ENCODE results near the gene NODAL. TPM values are rescaled to one million over a fixed set of nuclear protein-coding genes. Genes with fewer than 3 reads are reported as not detected.
A peak's percentile ranks its signal among the peaks of the same experiment; 100 is the strongest.

The NODAL gene
- total and polyA plus RNA-seq, 3 experiments from 2014 or later, result 0.43 TPM; not detected in 2

- ChIA-PET POLR2A (no interaction called here), CTCF (interaction anchor here (1.0 to 1.8 kb wide), 3 partner anchors 81 to 299 kb away, joined by 3 to 6 read pairs (median 3); no protein-coding TSS in a partner anchor)
- Mint-ChIP-seq H3K27ac (peak overlapping the region in 1 of 8 donors; percentile 35), H3K4me1 (peaks cover 0 to 8% (median 0%) of the 10 kb centered on the region in 3 donors), H3K4me3 (peak overlapping the region in 2 of 7 donors; percentile 28 to 65), H3K36me3 (no peaks in the 10 kb centered on the region), H3K27me3 (peaks cover 36 to 56% of the 10 kb centered on the region in 2 donors), H3K9me3 (no peaks in the 10 kb centered on the region)
- no peak overlapping the region for H3K27ac ChIP-seq (ENCODE audit: low read depth, low read length)
- peaks cover 11% of the 10 kb centered on the region for H3K27me3 ChIP-seq (ENCODE audit: insufficient read depth, low read length, poor library complexity, severe bottlenecking)
- no peak for DNase-seq
- no peaks in the 10 kb centered on the region for H3K36me3 ChIP-seq (ENCODE audit: insufficient read depth, low read length)
- H3K4me1 ChIP-seq (ENCODE audit: insufficient read depth, low read length), result no peaks in the 10 kb centered on the region
- H3K4me3 ChIP-seq (ENCODE audit: low read length), result no peak overlapping the region
- no peaks in the 10 kb centered on the region for H3K9me3 ChIP-seq (ENCODE audit: low read length)
These were observed 18.5 kb upstream of the NODAL start for GRCh38 chr10:70459774-70460490.

GRCh38 chr10:70459061-70459773, 17.7 kb upstream of the NODAL start:
- Mint-ChIP-seq H3K4me1 (peaks cover 0 to 8% (median 0%) of the 10 kb centered on the region in 3 donors), H3K4me3 (no peak overlapping the region)
- POLR2A ChIA-PET, result no interaction called here

GRCh38 chr10:70458329-70459060, 17.0 kb upstream of the NODAL start:
- no peaks in the 10 kb centered on the region for H3K9me3 Mint-ChIP-seq
- no peak overlapping the region for H3K27ac Mint-ChIP-seq
- no peaks in the 10 kb centered on the region for H3K9me3 ChIP-seq (ENCODE audit: low read length)
- no peaks in the 10 kb centered on the region for H3K36me3 Mint-ChIP-seq
- H3K4me1 ChIP-seq (ENCODE audit: insufficient read depth, low read length), result no peaks in the 10 kb centered on the region
- no peaks in the 10 kb centered on the region for H3K36me3 ChIP-seq (ENCODE audit: insufficient read depth, low read length)
- H3K4me3 Mint-ChIP-seq, result peak overlapping the region in 2 of 7 donors; percentile 29 to 41
- no peak overlapping the region for H3K27ac ChIP-seq (ENCODE audit: low read depth, low read length)
- ChIA-PET POLR2A (no interaction called here), CTCF (interaction anchor here (1.4 kb wide), 1 partner anchor 300 kb away, joined by 3 read pairs; no protein-coding TSS in a partner anchor)
- no peak overlapping the region for H3K4me3 ChIP-seq (ENCODE audit: low read length)
- H3K4me1 Mint-ChIP-seq, result peaks cover 0 to 8% (median 0%) of the 10 kb centered on the region in 3 donors
- H3K27me3 Mint-ChIP-seq, result peaks cover 36 to 59% of the 10 kb centered on the region in 2 donors
- no peak for DNase-seq
- H3K27me3 ChIP-seq (ENCODE audit: insufficient read depth, low read length, poor library complexity, severe bottlenecking), result peaks cover 11% of the 10 kb centered on the region

More at GRCh38 chr10:70459061-70459773, 17.7 kb upstream of the NODAL start:
- H3K9me3 ChIP-seq (ENCODE audit: low read length), result no peaks in the 10 kb centered on the region
- no peak overlapping the region for H3K27ac ChIP-seq (ENCODE audit: low read depth, low read length)
- DNase-seq, result no peak
- H3K27me3 ChIP-seq (ENCODE audit: insufficient read depth, low read length, poor library complexity, severe bottlenecking), result peaks cover 11% of the 10 kb centered on the region
- CTCF ChIA-PET, result interaction anchor here (1.0 to 1.4 kb wide), 2 partner anchors 90 to 299 kb away, joined by 3 read pairs; no protein-coding TSS in a partner anchor
- Mint-ChIP-seq H3K9me3 (no peaks in the 10 kb centered on the region), H3K36me3 (no peaks in the 10 kb centered on the region), H3K27ac (no peak overlapping the region), H3K27me3 (peaks cover 36 to 56% of the 10 kb centered on the region in 2 donors)
- no peaks in the 10 kb centered on the region for H3K4me1 ChIP-seq (ENCODE audit: insufficient read depth, low read length)
- H3K4me3 ChIP-seq (ENCODE audit: low read length), result no peak overlapping the region
- H3K36me3 ChIP-seq (ENCODE audit: insufficient read depth, low read length), result no peaks in the 10 kb centered on the region

GRCh38 chr10:70457759-70458305, 16.4 kb upstream of the NODAL start:
- Histone ChIP-seq H3K27me3 (ENCODE audit: insufficient read depth, low read length, poor library complexity, severe bottlenecking) (peaks cover 11% of the 10 kb centered on the region), H3K9me3 (ENCODE audit: low read length) (no peaks in the 10 kb centered on the region), H3K4me1 (ENCODE audit: insufficient read depth, low read length) (no peaks in the 10 kb centered on the region), H3K4me3 (ENCODE audit: low read length) (no peak overlapping the region), H3K36me3 (ENCODE audit: insufficient read depth, low read length) (no peaks in the 10 kb centered on the region), H3K27ac (ENCODE audit: low read depth, low read length) (no peak overlapping the region)
- ChIA-PET CTCF (no interaction called here), POLR2A (no interaction called here)
- H3K4me1 Mint-ChIP-seq, result peaks cover 0 to 8% (median 0%) of the 10 kb centered on the region in 3 donors
- H3K9me3 Mint-ChIP-seq, result no peaks in the 10 kb centered on the region
- no peak overlapping the region for H3K4me3 Mint-ChIP-seq
- no peak for DNase-seq
- H3K36me3 Mint-ChIP-seq, result no peaks in the 10 kb centered on the region
- no peak overlapping the region for H3K27ac Mint-ChIP-seq
- H3K27me3 Mint-ChIP-seq, result peaks cover 36 to 60% of the 10 kb centered on the region in 2 donors

- ChIA-PET POLR2A (no interaction called here), CTCF (no interaction called here)
- H3K27me3 Mint-ChIP-seq, result peaks cover 35 to 51% of the 10 kb centered on the region in 2 donors
- Histone ChIP-seq H3K27me3 (ENCODE audit: insufficient read depth, low read length, poor library complexity, severe bottlenecking) (peaks cover 11% of the 10 kb centered on the region), H3K27ac (ENCODE audit: low read depth, low read length) (no peak overlapping the region), H3K4me1 (ENCODE audit: insufficient read depth, low read length) (no peaks in the 10 kb centered on the region), H3K36me3 (ENCODE audit: insufficient read depth, low read length) (no peaks in the 10 kb centered on the region), H3K9me3 (ENCODE audit: low read length) (no peaks in the 10 kb centered on the region), H3K4me3 (ENCODE audit: low read length) (no peak overlapping the region)
- DNase-seq, result no peak
- H3K36me3 Mint-ChIP-seq, result no peaks in the 10 kb centered on the region
- no peaks in the 10 kb centered on the region for H3K9me3 Mint-ChIP-seq
- no peak overlapping the region for H3K4me3 Mint-ChIP-seq
- H3K4me1 Mint-ChIP-seq, result peaks cover 0 to 8% (median 0%) of the 10 kb centered on the region in 3 donors
- no peak overlapping the region for H3K27ac Mint-ChIP-seq
These were observed 14.7 kb upstream of the NODAL start for GRCh38 chr10:70456164-70456563.

GRCh38 chr10:70455213-70455630, 13.7 kb upstream of the NODAL start:
- no peaks in the 10 kb centered on the region for H3K4me1 ChIP-seq (ENCODE audit: insufficient read depth, low read length)
- H3K27ac ChIP-seq (ENCODE audit: low read depth, low read length), result no peak overlapping the region
- H3K27me3 Mint-ChIP-seq, result peaks cover 30 to 51% of the 10 kb centered on the region in 2 donors
- no peaks in the 10 kb centered on the region for H3K36me3 ChIP-seq (ENCODE audit: insufficient read depth, low read length)
- no peaks in the 10 kb centered on the region for H3K36me3 Mint-ChIP-seq
- ChIA-PET CTCF (interaction anchor here (0.6 kb wide), 1 partner anchor 365 kb away, joined by 3 read pairs; no protein-coding TSS in a partner anchor), POLR2A (no interaction called here)
- peaks cover 0 to 8% (median 0%) of the 10 kb centered on the region in 3 donors for H3K4me1 Mint-ChIP-seq
- H3K9me3 ChIP-seq (ENCODE audit: low read length), result no peaks in the 10 kb centered on the region
- no peak overlapping the region for H3K4me3 ChIP-seq (ENCODE audit: low read length)
- peaks cover 11% of the 10 kb centered on the region for H3K27me3 ChIP-seq (ENCODE audit: insufficient read depth, low read length, poor library complexity, severe bottlenecking)
- H3K9me3 Mint-ChIP-seq, result no peaks in the 10 kb centered on the region
- no peak for DNase-seq
- no peak overlapping the region for H3K27ac Mint-ChIP-seq
- no peak overlapping the region for H3K4me3 Mint-ChIP-seq

GRCh38 chr10:70448236-70448635, 6.8 kb upstream of the NODAL start:
- H3K36me3 ChIP-seq (ENCODE audit: insufficient read depth, low read length), result no peaks in the 10 kb centered on the region
- Mint-ChIP-seq H3K4me1 (no peaks in the 10 kb centered on the region), H3K36me3 (no peaks in the 10 kb centered on the region), H3K9me3 (no peaks in the 10 kb centered on the region), H3K27ac (no peak overlapping the region), H3K4me3 (no peak overlapping the region), H3K27me3 (peaks cover 20 to 40% of the 10 kb centered on the region in 2 donors)
- no peak overlapping the region for H3K4me3 ChIP-seq (ENCODE audit: low read length)
- ChIA-PET POLR2A (no interaction called here), CTCF (no interaction called here)
- H3K4me1 ChIP-seq (ENCODE audit: insufficient read depth, low read length), result no peaks in the 10 kb centered on the region
- DNase-seq, result no peak
- H3K27ac ChIP-seq (ENCODE audit: low read depth, low read length), result no peak overlapping the region
- peaks cover 5% of the 10 kb centered on the region for H3K27me3 ChIP-seq (ENCODE audit: insufficient read depth, low read length, poor library complexity, severe bottlenecking)
- no peaks in the 10 kb centered on the region for H3K9me3 ChIP-seq (ENCODE audit: low read length)

All from CD8-positive, alpha-beta memory T cell (primary cell).